SK-N-SH (cell line): ENCODE measurements around the gene SLC17A9.

ENCODE experiments used
- CTCF ChIP-seq: fragments of 200-600 bp; sonication (generic); IDR thresholded peaks from 2 replicates; pipeline ENCODE4 v1.6.1; 2017; ENCODE audit warnings: antibody characterized with exemption, mild to moderate bottlenecking, moderate library complexity
- EZH2phosphoT487 ChIP-seq: fragments of 200-600 bp; sonication (generic); IDR thresholded peaks from 2 replicates; pipeline ENCODE4 v1.6.1; 2017; ENCODE audit warnings: low read depth, mixed run types, mild to moderate bottlenecking, antibody characterized with exemption, moderate library complexity, borderline replicate concordance
- MAX ChIP-seq: IDR thresholded peaks from 2 replicates; pipeline ENCODE4 v1.4.0; 2012; ENCODE audit warnings: low read depth
- MXI1 ChIP-seq: IDR thresholded peaks from 2 replicates; pipeline ENCODE4 v1.6.1; 2012; ENCODE audit warnings: mild to moderate bottlenecking, low read depth, low read length, improper control_type of control experiment
- POLR2AphosphoS5 ChIP-seq: IDR thresholded peaks from 2 replicates; pipeline ENCODE4 v1.6.1; 2012; ENCODE audit warnings: low read depth, low read length
- ZBTB33 ChIP-seq: IDR thresholded peaks from 2 replicates; pipeline ENCODE4 v1.4.0; 2012; ENCODE audit warnings: low read depth, borderline replicate concordance

GRCh38 chr20:62987114-62987513 is 34.6 kb downstream of the SLC17A9 start:
- TF ChIP-seq CTCF, result no peak
- no peak for TF ChIP-seq MAX
- TF ChIP-seq MXI1, result no peak
- TF ChIP-seq ZBTB33, result no peak
- TF ChIP-seq POLR2AphosphoS5, result no peak
- TF ChIP-seq EZH2phosphoT487, result no peak
